COLO668 (cell line): ENCODE results near the gene WDR64.
A peak's percentile ranks its signal among the peaks of the same experiment; 100 is the strongest.

Experiments used
- DNase-seq: peaks from one replicate; lab custom pipeline; 2025; ENCODE audit not compliant: unreplicated experiment; lab: John Stamatoyannopoulos, UW

The WDR64 gene

GRCh38 chr1:241630899-241631298 lies 21.2 kb upstream of the WDR64 start:
- DNase-seq: no peak

- DNase-seq: no peak
These were observed 20.4 kb upstream of the WDR64 start for GRCh38 chr1:241631674-241632073.

- DNase-seq: no peak
These were observed 19.1 kb upstream of the WDR64 start for GRCh38 chr1:241632987-241633386.

- no peak for DNase-seq
These were observed 16.4 kb upstream of the WDR64 start for GRCh38 chr1:241635556-241636152.

- no peak for DNase-seq
These were observed 15.8 kb upstream of the WDR64 start for GRCh38 chr1:241636291-241636690.

- no peak for DNase-seq
These were observed 15.0 kb upstream of the WDR64 start for GRCh38 chr1:241637046-241637590.

- DNase-seq: no peak
These were observed 14.5 kb upstream of the WDR64 start for GRCh38 chr1:241637604-241638003.

- DNase-seq: no peak
These were observed 13.9 kb upstream of the WDR64 start for GRCh38 chr1:241638099-241638682.

- no peak for DNase-seq
These were observed 13.0 kb upstream of the WDR64 start for GRCh38 chr1:241638909-241639622.

GRCh38 chr1:241639623-241640148 lies 12.4 kb upstream of the WDR64 start:
- DNase-seq: peak; percentile 61

- DNase-seq: peak; percentile 99
These were observed 11.8 kb upstream of the WDR64 start, which contains the start of the genes CHML and OPN3 for GRCh38 chr1:241640149-241640866. CHML (minus strand) TSS chr1:241640369; CDS start chr1:241635766, 4,603 bp downstream. OPN3 (minus strand) TSS chr1:241640369; CDS start chr1:241640254, 115 bp downstream.

- DNase-seq: peak; percentile 32
These were observed 11.0 kb upstream of the WDR64 start for GRCh38 chr1:241640867-241641622.

- no peak for DNase-seq
These were observed 10.1 kb upstream of the WDR64 start for GRCh38 chr1:241641773-241642592.

GRCh38 chr1:241642593-241642944 lies 9.5 kb upstream of the WDR64 start:
- DNase-seq: no peak

GRCh38 chr1:241644259-241644658 lies 7.8 kb upstream of the WDR64 start:
- no peak for DNase-seq

GRCh38 chr1:241645199-241645598 lies 6.9 kb upstream of the WDR64 start:
- DNase-seq: no peak

GRCh38 chr1:241646201-241646600 lies 5.9 kb upstream of the WDR64 start:
- no peak for DNase-seq

GRCh38 chr1:241647658-241648057 lies 4.4 kb upstream of the WDR64 start:
- DNase-seq: no peak

- DNase-seq: no peak
These were observed 3.9 kb upstream of the WDR64 start for GRCh38 chr1:241648159-241648558.

GRCh38 chr1:241654019-241654418 lies 1.9 kb downstream of the WDR64 start:
- DNase-seq: no peak
